Astrocyte (in vitro differentiated cells and primary cell): Measurements from ENCODE around the gene SCAMP4. TPM values are rescaled to one million over a fixed set of nuclear protein-coding genes. Genes with fewer than 3 reads are reported as not detected.

Experiments
- DNase-seq: peaks from one replicate; pipeline ENCODE4 v3.0.0-alpha.2; 2010; ENCODE audit warnings: low read depth
- FAIRE-seq: peaks from 2 replicates; lab custom pipeline; 2011; peaks lifted over from hg19 to GRCh38; lab: Jason Lieb, UNC
- H2AFZ ChIP-seq: 2 replicates; pipeline ENCODE4 v1.6.0; 2012; ENCODE audit warnings: low read depth, low read length, inconsistent platforms
- H3K27ac ChIP-seq: 2 replicates; pipeline ENCODE4 v1.5.1; 2011; ENCODE audit warnings: low read depth, low read length, inconsistent platforms
- H3K27me3 ChIP-seq: 2 replicates; pipeline ENCODE4 v1.6.0; 2011; ENCODE audit warnings: low read length, inconsistent platforms; ENCODE audit not compliant: insufficient read depth
- H3K36me3 ChIP-seq: 2 replicates; pipeline ENCODE4 v1.5.1; 2011; ENCODE audit warnings: low read length, inconsistent platforms; ENCODE audit not compliant: insufficient read depth
- H3K4me1 ChIP-seq: 2 replicates; pipeline ENCODE4 v1.5.1; 2011; ENCODE audit warnings: low read length, inconsistent platforms; ENCODE audit not compliant: insufficient read depth
- H3K4me2 ChIP-seq: 2 replicates; pipeline ENCODE4 v1.6.0; 2012; ENCODE audit warnings: low read length, inconsistent platforms
- H3K4me3 ChIP-seq: 2 replicates; pipeline ENCODE4 v1.5.1; 2011; ENCODE audit warnings: low read depth, mild to moderate bottlenecking, low read length, inconsistent platforms; ENCODE audit not compliant: insufficient read depth
- H3K79me2 ChIP-seq: 2 replicates; pipeline ENCODE4 v1.6.0; 2012; ENCODE audit warnings: mild to moderate bottlenecking, low read length, inconsistent platforms; ENCODE audit not compliant: insufficient read depth
- H3K9ac ChIP-seq: 2 replicates; pipeline ENCODE4 v1.6.0; 2012; ENCODE audit warnings: mild to moderate bottlenecking, low read length, inconsistent platforms
- H3K9me3 ChIP-seq: 2 replicates; pipeline ENCODE4 v1.5.1; 2012; ENCODE audit warnings: low read depth, mild to moderate bottlenecking, low read length, inconsistent platforms; ENCODE audit not compliant: insufficient read depth
- H4K20me1 ChIP-seq: 2 replicates; pipeline ENCODE4 v1.6.0; 2012; ENCODE audit warnings: low read length, inconsistent platforms; ENCODE audit not compliant: insufficient read depth
- H3K27ac Mint-ChIP-seq: one replicate; pipeline ENCODE4 v1.8.0; 2021; ENCODE audit warnings: mild to moderate bottlenecking, mixed read lengths; ENCODE audit not compliant: unreplicated experiment
- H3K27me3 Mint-ChIP-seq: one replicate; pipeline ENCODE4 v1.8.0; 2021; ENCODE audit warnings: low read depth, mixed read lengths; ENCODE audit not compliant: unreplicated experiment
- H3K36me3 Mint-ChIP-seq: one replicate; pipeline ENCODE4 v1.8.0; 2021; ENCODE audit warnings: low read depth, mixed read lengths; ENCODE audit not compliant: unreplicated experiment
- H3K4me1 Mint-ChIP-seq: one replicate; pipeline ENCODE4 v1.8.0; 2021; ENCODE audit warnings: low read depth, mixed read lengths; ENCODE audit not compliant: unreplicated experiment
- H3K4me3 Mint-ChIP-seq: one replicate; pipeline ENCODE4 v1.8.0; 2021; ENCODE audit warnings: mild to moderate bottlenecking, moderate library complexity, mixed read lengths; ENCODE audit not compliant: unreplicated experiment
- H3K9me3 Mint-ChIP-seq: one replicate; pipeline ENCODE4 v1.8.0; 2021; ENCODE audit warnings: mild to moderate bottlenecking, mixed read lengths; ENCODE audit not compliant: unreplicated experiment
- EZH2 ChIP-seq: IDR thresholded peaks from 2 replicates; pipeline ENCODE4 v1.6.1; 2012; ENCODE audit warnings: mild to moderate bottlenecking, low read length, inconsistent platforms; ENCODE audit not compliant: insufficient read depth
- total RNA-seq: library from RNA; stranded (reverse); gene quantifications from 2 replicates; pipeline ENCODE4 v1.2.1, GENCODE V29; 2021
- TF ChIP-seq, protein P1 (sequence below): IDR thresholded peaks from 2 replicates; pipeline ENCODE4 v1.5.1; 2011; ENCODE audit warnings: low read depth, mild to moderate bottlenecking, inconsistent platforms, low read length, moderate library complexity; ENCODE audit not compliant: insufficient read depth

SCAMP4 gene
- total RNA-seq, 1 donor from 2014 or later = 72.2 TPM

DNA sequence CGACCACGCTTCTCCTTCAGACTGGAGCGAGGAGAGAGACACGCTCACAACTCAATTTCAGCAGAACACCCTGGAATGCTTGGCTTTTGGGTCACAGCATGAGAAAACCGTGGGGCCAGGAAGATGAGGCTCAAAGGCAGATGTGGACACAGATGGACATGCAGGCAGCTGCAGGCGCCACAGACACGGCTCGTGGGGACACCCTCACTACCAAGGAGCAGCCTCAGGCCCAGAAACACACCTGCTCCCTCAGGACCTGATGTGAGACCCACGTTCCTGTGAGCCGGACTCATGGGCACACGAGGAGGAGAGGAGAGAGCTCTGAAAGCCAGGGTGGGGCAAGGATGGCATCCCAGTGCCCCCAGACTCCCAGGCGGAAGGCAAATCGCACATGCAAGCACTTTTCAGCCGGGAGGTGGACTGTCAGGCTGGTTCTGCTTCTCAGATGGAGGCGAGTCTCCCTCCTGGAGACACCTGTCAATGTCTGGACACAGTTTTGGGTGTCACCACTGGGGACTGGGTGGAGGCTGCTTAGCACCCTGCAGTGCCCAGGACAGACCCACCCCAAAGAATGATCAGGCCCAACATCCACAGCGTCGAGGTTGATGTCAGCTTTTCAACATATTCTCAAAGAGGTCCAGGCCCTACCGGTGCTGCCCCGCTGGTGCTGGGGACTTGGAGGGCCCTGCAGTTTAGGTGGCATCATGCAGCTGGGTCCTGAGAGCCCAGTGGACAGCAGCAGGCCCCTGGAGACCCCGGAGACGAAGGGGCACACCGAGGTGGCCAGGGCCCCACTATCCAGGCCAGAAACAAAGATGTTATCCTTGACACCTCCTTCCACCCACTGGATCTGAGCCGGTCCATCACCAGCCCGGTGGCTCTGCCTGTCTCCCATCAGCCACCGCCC lies 22.2 kb upstream of the SCAMP4 start:
- Histone ChIP-seq H3K4me1 (peaks cover 26% of the 10 kb centered on the region), H4K20me1 (peaks cover 46% of the 10 kb centered on the region), H3K27ac (no peak overlapping the region), H3K27me3 (no peaks in the 10 kb centered on the region), H3K9ac (peak overlapping the region; percentile 90), H2AFZ (no peak overlapping the region), H3K4me2 (peak overlapping the region; percentile 99), H3K79me2 (peaks cover 48% of the 10 kb centered on the region), H3K4me3 (peak overlapping the region; percentile 86), H3K9me3 (no peaks in the 10 kb centered on the region), H3K36me3 (peaks cover 4% of the 10 kb centered on the region)
- DNase-seq = no peak
- TF ChIP-seq, protein P1, sequence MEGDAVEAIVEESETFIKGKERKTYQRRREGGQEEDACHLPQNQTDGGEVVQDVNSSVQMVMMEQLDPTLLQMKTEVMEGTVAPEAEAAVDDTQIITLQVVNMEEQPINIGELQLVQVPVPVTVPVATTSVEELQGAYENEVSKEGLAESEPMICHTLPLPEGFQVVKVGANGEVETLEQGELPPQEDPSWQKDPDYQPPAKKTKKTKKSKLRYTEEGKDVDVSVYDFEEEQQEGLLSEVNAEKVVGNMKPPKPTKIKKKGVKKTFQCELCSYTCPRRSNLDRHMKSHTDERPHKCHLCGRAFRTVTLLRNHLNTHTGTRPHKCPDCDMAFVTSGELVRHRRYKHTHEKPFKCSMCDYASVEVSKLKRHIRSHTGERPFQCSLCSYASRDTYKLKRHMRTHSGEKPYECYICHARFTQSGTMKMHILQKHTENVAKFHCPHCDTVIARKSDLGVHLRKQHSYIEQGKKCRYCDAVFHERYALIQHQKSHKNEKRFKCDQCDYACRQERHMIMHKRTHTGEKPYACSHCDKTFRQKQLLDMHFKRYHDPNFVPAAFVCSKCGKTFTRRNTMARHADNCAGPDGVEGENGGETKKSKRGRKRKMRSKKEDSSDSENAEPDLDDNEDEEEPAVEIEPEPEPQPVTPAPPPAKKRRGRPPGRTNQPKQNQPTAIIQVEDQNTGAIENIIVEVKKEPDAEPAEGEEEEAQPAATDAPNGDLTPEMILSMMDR = no peak
- no peak for TF ChIP-seq EZH2
- FAIRE-seq = no peak
- H3K4me1 Mint-ChIP-seq = peaks cover 22% of the 10 kb centered on the region
- H3K4me3 Mint-ChIP-seq = peak overlapping the region; percentile 100
- H3K27ac Mint-ChIP-seq = peak overlapping the region; percentile 22
- H3K27me3 Mint-ChIP-seq = no peaks in the 10 kb centered on the region
- no peaks in the 10 kb centered on the region for H3K9me3 Mint-ChIP-seq
- peaks cover 2% of the 10 kb centered on the region for H3K36me3 Mint-ChIP-seq

DNA sequence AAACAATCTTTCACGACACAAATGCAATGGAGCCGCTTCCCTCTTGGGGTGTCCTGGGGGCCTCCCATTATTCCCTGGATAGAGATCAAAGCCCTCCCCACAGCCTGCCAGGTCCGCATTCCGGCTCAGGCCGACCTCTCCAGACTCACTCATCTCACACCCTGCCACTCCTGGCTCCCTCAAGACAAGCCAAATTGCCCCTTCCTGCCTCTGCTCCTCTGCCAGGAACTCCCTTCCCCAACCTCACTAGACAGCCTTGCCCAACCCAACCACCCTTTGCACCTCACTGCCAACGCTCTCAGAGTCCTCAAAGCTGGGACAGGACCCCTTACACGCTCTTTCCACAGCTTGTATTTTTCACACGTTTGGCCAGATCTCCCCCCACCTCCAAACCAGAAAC lies 21.4 kb upstream of the SCAMP4 start:
- DNase-seq (no peak), FAIRE-seq (no peak)
- no peaks in the 10 kb centered on the region for H3K27me3 ChIP-seq
- peaks cover 46% of the 10 kb centered on the region for H4K20me1 ChIP-seq
- peak overlapping the region; percentile 99 for H3K4me2 ChIP-seq
- H3K9ac ChIP-seq = peak overlapping the region; percentile 90
- peak overlapping the region; percentile 86 for H3K4me3 ChIP-seq
- no peak overlapping the region for H2AFZ ChIP-seq
- no peaks in the 10 kb centered on the region for H3K27me3 Mint-ChIP-seq
- H3K36me3 ChIP-seq = peaks cover 4% of the 10 kb centered on the region
- H3K27ac ChIP-seq = no peak overlapping the region
- H3K9me3 Mint-ChIP-seq = no peaks in the 10 kb centered on the region
- TF ChIP-seq EZH2 = no peak
- TF ChIP-seq, protein P1 = no peak
- H3K9me3 ChIP-seq = no peaks in the 10 kb centered on the region
- peak overlapping the region; percentile 100 for H3K4me3 Mint-ChIP-seq
- H3K4me1 ChIP-seq = peaks cover 26% of the 10 kb centered on the region
- H3K79me2 ChIP-seq = peaks cover 48% of the 10 kb centered on the region
- H3K4me1 Mint-ChIP-seq = peaks cover 22% of the 10 kb centered on the region
- H3K27ac Mint-ChIP-seq = peak overlapping the region; percentile 95
- peaks cover 2% of the 10 kb centered on the region for H3K36me3 Mint-ChIP-seq

DNA sequence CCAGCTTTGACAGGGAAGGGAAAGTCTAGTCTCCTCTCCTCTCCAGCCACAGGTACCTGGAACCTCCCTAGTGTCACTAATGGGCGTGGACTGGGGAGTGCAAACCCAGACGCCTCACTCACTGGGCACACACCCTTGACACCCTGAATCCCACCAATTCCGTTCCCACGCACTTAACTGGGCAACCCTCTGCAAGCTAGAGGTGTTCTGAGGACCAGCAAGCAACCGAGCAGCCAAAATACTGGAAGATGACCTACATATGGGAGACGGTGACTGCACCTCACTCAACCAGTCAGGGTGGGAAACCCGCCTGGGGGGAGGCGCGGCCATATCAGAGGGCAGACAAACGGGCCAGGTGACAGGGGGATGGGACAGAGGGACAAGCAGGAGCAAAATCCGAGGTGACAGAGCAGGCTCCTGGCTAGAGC lies 20.9 kb upstream of the SCAMP4 start:
- Histone ChIP-seq H3K36me3 (peaks cover 4% of the 10 kb centered on the region), H4K20me1 (peaks cover 46% of the 10 kb centered on the region), H3K4me2 (peak overlapping the region; percentile 99), H3K27me3 (no peaks in the 10 kb centered on the region), H2AFZ (peak overlapping the region; percentile 81), H3K27ac (peak overlapping the region; percentile 73), H3K9me3 (no peaks in the 10 kb centered on the region), H3K4me1 (peaks cover 26% of the 10 kb centered on the region), H3K79me2 (peaks cover 48% of the 10 kb centered on the region), H3K4me3 (peak overlapping the region; percentile 86), H3K9ac (peak overlapping the region; percentile 90)
- peak overlapping the region; percentile 100 for H3K4me3 Mint-ChIP-seq
- no peaks in the 10 kb centered on the region for H3K27me3 Mint-ChIP-seq
- peaks cover 22% of the 10 kb centered on the region for H3K4me1 Mint-ChIP-seq
- no peaks in the 10 kb centered on the region for H3K9me3 Mint-ChIP-seq
- FAIRE-seq = no peak
- peaks cover 2% of the 10 kb centered on the region for H3K36me3 Mint-ChIP-seq
- TF ChIP-seq EZH2 = no peak
- TF ChIP-seq, protein P1 = no peak
- no peak for DNase-seq
- peak overlapping the region; percentile 95 for H3K27ac Mint-ChIP-seq
